Endothelial cell (in vitro differentiated cells): ENCODE results near the gene PTPRT. TPM values are rescaled to one million over a fixed set of nuclear protein-coding genes. Genes with fewer than 3 reads are reported as not detected.

Experiments
- DNase-seq: peaks from one replicate; pipeline ENCODE4 v3.0.0; 2021; ENCODE audit warnings: low spot score
- H3K27ac Mint-ChIP-seq: one replicate; pipeline ENCODE4 v1.8.0; 2021; ENCODE audit warnings: mixed read lengths, inconsistent platforms; ENCODE audit not compliant: unreplicated experiment
- H3K27me3 Mint-ChIP-seq: one replicate; pipeline ENCODE4 v1.8.0; 2021; ENCODE audit warnings: mild to moderate bottlenecking, moderate library complexity, mixed read lengths, inconsistent platforms; ENCODE audit not compliant: unreplicated experiment
- H3K36me3 Mint-ChIP-seq: one replicate; pipeline ENCODE4 v1.8.0; 2021; ENCODE audit warnings: mild to moderate bottlenecking, low read depth, mixed read lengths, inconsistent platforms; ENCODE audit not compliant: unreplicated experiment
- H3K4me1 Mint-ChIP-seq: one replicate; pipeline ENCODE4 v1.8.0; 2021; ENCODE audit warnings: mild to moderate bottlenecking, mixed read lengths, inconsistent platforms; ENCODE audit not compliant: unreplicated experiment
- H3K4me3 Mint-ChIP-seq: one replicate; pipeline ENCODE4 v1.8.0; 2021; ENCODE audit warnings: mild to moderate bottlenecking, mixed read lengths, inconsistent platforms; ENCODE audit not compliant: unreplicated experiment
- H3K9me3 Mint-ChIP-seq: one replicate; pipeline ENCODE4 v1.8.0; 2021; ENCODE audit warnings: mixed read lengths, inconsistent platforms; ENCODE audit not compliant: unreplicated experiment
- total RNA-seq: library from RNA; stranded (reverse); fragmentation: NEBNext Ultra II Directional; extraction: Animal tissue kit (Norgen Biotek cat#: 25700); gene quantifications from one replicate; pipeline ENCODE4 v1.2.1, GENCODE V29; 2021; ENCODE audit not compliant: unreplicated experiment
- TF ChIP-seq, protein P1 (sequence below): fragments of 200-600 bp; sonication (generic); IDR thresholded peaks from one replicate; pipeline ENCODE4 v1.5.0; 2021; ENCODE audit warnings: antibody characterized with exemption; ENCODE audit not compliant: unreplicated experiment

PTPRT gene
- total RNA-seq, 1 donor from 2014 or later: 0.10 TPM

DNA sequence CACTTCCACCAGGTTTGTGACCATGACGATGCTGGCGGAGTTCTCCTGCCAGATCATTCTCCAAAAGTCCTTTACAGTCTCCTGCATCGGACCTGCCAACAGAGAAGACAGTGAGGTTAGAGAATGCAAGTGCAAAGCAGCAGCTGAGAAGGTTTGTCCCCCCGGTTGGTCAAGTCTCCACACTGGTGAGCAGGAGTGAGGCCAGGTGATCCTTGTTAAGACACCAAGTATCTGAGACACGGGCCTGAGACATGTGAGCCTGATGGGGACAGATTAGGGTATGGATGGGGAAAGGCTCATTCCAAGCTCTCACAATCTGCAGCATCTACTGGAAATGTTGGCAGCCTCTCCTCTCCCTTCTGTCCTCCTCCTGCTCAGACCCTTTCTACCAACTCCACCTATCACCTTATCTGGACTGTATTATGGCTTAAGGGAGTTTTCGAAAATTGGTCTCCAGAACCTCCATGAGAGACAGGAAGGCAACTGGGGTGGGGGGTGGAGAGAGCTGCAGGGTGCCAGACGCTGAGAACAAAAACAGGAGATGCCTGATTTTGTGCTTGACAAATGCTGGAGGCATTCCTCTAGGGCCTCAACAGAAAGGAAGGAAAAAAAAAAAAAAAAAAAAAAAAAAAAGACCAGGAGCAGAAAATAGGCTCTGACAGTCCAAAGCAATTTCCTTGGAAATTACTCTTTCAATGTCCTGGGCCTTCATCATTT lies 1071.1 kb downstream of the PTPRT start:
- H3K4me3 Mint-ChIP-seq: no peak overlapping the region
- TF ChIP-seq, protein P1, sequence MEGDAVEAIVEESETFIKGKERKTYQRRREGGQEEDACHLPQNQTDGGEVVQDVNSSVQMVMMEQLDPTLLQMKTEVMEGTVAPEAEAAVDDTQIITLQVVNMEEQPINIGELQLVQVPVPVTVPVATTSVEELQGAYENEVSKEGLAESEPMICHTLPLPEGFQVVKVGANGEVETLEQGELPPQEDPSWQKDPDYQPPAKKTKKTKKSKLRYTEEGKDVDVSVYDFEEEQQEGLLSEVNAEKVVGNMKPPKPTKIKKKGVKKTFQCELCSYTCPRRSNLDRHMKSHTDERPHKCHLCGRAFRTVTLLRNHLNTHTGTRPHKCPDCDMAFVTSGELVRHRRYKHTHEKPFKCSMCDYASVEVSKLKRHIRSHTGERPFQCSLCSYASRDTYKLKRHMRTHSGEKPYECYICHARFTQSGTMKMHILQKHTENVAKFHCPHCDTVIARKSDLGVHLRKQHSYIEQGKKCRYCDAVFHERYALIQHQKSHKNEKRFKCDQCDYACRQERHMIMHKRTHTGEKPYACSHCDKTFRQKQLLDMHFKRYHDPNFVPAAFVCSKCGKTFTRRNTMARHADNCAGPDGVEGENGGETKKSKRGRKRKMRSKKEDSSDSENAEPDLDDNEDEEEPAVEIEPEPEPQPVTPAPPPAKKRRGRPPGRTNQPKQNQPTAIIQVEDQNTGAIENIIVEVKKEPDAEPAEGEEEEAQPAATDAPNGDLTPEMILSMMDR: no peak
- H3K27ac Mint-ChIP-seq: no peak overlapping the region
- H3K9me3 Mint-ChIP-seq: peaks cover 39% of the 10 kb centered on the region
- H3K36me3 Mint-ChIP-seq: peaks cover 6% of the 10 kb centered on the region
- peaks cover 9% of the 10 kb centered on the region for H3K27me3 Mint-ChIP-seq
- no peaks in the 10 kb centered on the region for H3K4me1 Mint-ChIP-seq
- no peak for DNase-seq

DNA sequence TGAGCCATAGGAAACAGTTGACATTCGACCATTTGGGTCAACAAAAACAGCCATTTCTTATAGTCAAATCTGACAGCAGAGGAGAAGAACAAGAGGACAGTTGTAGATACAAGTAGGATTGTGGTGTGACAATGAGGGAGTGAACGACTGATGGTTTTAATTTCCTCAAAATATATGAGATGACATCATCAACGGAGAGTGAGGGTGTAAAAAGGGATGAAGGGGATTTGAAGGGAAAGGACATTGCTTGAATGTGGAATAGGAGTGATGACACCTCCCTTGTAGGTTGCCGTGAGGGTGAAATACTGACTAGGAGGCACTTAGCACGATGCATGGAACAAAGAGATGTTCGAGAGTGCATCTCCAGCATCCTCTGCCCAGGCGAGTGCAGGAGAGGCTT lies 1071.7 kb downstream of the PTPRT start:
- Mint-ChIP-seq H3K27ac (no peak overlapping the region), H3K4me1 (no peaks in the 10 kb centered on the region), H3K36me3 (peaks cover 6% of the 10 kb centered on the region), H3K9me3 (peaks cover 37% of the 10 kb centered on the region), H3K27me3 (peaks cover 10% of the 10 kb centered on the region), H3K4me3 (peak overlapping the region; percentile 22)
- DNase-seq: no peak
- TF ChIP-seq, protein P1: no peak

DNA sequence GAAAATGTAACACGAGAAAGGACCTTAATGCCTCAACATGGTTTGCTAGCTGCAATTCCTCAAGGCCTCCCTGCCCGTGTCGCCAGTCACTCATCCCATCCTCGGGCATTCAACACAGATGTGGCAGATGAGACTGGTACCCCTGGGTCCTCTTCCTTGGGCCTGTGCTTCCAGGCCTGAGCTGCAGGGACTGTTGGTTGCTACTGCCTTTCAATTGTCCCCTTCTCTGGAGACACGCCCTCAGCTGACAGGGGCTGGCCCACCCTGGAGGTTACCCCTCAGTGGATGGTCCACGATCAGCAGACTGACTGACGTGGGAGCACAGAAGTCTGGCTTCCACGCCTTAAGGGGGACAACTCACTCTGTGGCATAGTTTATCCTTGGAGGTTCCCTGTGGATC lies 1076.5 kb downstream of the PTPRT start:
- peaks cover 18% of the 10 kb centered on the region for H3K27me3 Mint-ChIP-seq
- peaks cover 50% of the 10 kb centered on the region for H3K9me3 Mint-ChIP-seq
- DNase-seq: no peak
- H3K4me3 Mint-ChIP-seq: no peak overlapping the region
- H3K27ac Mint-ChIP-seq: no peak overlapping the region
- TF ChIP-seq, protein P1: no peak
- peaks cover 13% of the 10 kb centered on the region for H3K36me3 Mint-ChIP-seq
- no peaks in the 10 kb centered on the region for H3K4me1 Mint-ChIP-seq

DNA sequence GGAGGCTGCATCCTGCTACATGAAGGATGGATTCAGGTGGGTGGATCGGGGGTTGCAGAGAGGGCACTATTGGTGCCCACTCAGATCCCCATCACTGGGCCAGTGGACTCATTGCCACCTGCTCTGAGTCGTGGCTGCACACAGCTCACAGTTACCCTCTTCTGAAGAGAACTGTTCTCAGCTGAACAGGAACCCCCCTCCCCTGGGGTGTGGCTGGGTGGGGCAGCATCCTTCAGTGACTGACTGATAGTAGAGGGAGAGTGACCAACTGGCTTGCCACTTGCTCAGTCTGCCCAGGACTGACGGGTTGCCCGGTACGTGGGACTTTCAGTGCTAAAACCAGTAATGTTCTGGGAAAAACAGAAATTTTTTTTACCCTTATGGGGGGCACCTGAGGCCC lies 1077.5 kb downstream of the PTPRT start:
- peaks cover 40% of the 10 kb centered on the region for H3K9me3 Mint-ChIP-seq

DNA sequence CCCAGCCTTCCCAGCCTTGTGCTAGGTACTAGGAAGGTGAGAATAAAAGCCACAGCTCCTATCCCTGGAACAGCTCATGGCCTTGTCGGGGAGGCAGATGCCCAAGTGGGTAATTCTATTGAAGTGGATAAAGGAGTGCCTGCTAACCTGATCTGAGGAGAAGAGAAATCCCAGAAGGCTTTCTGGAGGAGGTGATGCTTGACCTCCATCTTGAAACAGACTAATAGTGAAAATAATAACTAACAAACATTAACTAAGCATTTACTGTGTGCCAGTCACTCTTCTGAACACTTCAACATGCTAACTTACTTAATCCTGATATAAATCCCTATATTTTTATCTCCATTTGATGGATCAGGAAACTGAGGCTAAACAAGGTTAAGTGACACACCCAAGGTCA lies 1078.4 kb downstream of the PTPRT start:
- TF ChIP-seq, protein P1: no peak
- Mint-ChIP-seq H3K4me1 (no peaks in the 10 kb centered on the region), H3K27ac (no peak overlapping the region), H3K36me3 (peaks cover 7% of the 10 kb centered on the region), H3K4me3 (no peak overlapping the region), H3K9me3 (peaks cover 43% of the 10 kb centered on the region), H3K27me3 (peaks cover 14% of the 10 kb centered on the region)
- no peak for DNase-seq

More for the DNA sequence above, 1077.5 kb downstream of the PTPRT start:
- Mint-ChIP-seq H3K4me1 (no peaks in the 10 kb centered on the region), H3K36me3 (peaks cover 7% of the 10 kb centered on the region), H3K4me3 (no peak overlapping the region), H3K27ac (no peak overlapping the region), H3K27me3 (peaks cover 14% of the 10 kb centered on the region)
- no peak for DNase-seq
- TF ChIP-seq, protein P1: no peak
